Hepatocyte (in vitro differentiated cells): Measurements from ENCODE around the gene CCDC61.

Experiments
- EZH2 ChIP-seq: fragments of 200-600 bp; sonication (generic); IDR thresholded peaks from 2 replicates; pipeline ENCODE4 v1.6.1; 2016; ENCODE audit warnings: antibody characterized with exemption, mild to moderate bottlenecking, borderline replicate concordance
- EZH2phosphoT487 ChIP-seq: fragments of 200-600 bp; sonication (generic); IDR thresholded peaks from one replicate; pipeline ENCODE4 v1.6.1; 2018; ENCODE audit warnings: antibody characterized with exemption, mild to moderate bottlenecking, low read depth, moderate library complexity; ENCODE audit not compliant: unreplicated experiment, severe bottlenecking
- TF ChIP-seq, protein P1 (sequence below): fragments of 200-600 bp; sonication (generic); IDR thresholded peaks from 2 replicates; pipeline ENCODE4 v1.5.1; 2016; ENCODE audit warnings: antibody characterized with exemption, mild to moderate bottlenecking; ENCODE audit not compliant: poor library complexity

DNA sequence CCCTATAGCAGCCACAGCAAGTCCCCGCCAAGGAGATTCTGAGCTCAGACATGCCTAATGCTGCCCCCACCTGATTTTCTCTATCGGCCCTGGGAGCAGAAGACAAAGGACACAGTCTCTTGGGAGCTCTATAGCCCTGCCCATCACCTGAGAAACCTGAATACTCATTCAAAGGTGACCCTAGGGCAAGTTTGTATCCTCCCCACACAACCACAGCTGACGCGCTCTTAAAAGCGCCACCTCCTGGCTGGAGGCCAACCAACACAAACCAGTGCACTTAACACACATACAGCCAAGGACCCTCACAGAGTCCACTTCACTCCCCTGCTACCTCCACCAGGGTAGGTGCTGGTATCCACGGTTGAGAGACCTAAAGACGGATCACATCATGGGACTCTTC is 54.3 kb downstream of the CCDC61 start:
- TF ChIP-seq EZH2phosphoT487 (no peak), EZH2 (no peak)
- TF ChIP-seq, protein P1, sequence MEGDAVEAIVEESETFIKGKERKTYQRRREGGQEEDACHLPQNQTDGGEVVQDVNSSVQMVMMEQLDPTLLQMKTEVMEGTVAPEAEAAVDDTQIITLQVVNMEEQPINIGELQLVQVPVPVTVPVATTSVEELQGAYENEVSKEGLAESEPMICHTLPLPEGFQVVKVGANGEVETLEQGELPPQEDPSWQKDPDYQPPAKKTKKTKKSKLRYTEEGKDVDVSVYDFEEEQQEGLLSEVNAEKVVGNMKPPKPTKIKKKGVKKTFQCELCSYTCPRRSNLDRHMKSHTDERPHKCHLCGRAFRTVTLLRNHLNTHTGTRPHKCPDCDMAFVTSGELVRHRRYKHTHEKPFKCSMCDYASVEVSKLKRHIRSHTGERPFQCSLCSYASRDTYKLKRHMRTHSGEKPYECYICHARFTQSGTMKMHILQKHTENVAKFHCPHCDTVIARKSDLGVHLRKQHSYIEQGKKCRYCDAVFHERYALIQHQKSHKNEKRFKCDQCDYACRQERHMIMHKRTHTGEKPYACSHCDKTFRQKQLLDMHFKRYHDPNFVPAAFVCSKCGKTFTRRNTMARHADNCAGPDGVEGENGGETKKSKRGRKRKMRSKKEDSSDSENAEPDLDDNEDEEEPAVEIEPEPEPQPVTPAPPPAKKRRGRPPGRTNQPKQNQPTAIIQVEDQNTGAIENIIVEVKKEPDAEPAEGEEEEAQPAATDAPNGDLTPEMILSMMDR, result no peak
